Measurements from ENCODE around the gene SORCS2.

GRCh38 chr4:7276515-7276914, 84.2 kb downstream of the SORCS2 start:
- TF ChIP-seq POLR2A (IDR thresholded peaks at IDR 0.05) (no peak), CTCF (IDR thresholded peaks at IDR 0.05) (no peak)

Data from esophagus squamous epithelium (tissue), 4 donors.